Transverse colon (tissue), 4 donors: ENCODE results near the gene HBG2. TPM values are rescaled to one million over a fixed set of nuclear protein-coding genes. Genes with fewer than 3 reads are reported as not detected.

Experiments used
- DNase-seq: peaks from one replicate; pipeline ENCODE4 v3.0.0-alpha.2; 2019
- H3K27ac ChIP-seq, 4 donors: fragments of 200-600 bp; sonication (generic); 2 replicates each; pipeline ENCODE4 v1.5.1; 2016 to 2018; ENCODE audit warnings: inconsistent platforms in 4 of 4
- H3K27me3 ChIP-seq: fragments of 200-600 bp; sonication (generic); 2 replicates; pipeline ENCODE4 v1.5.1; 2017; ENCODE audit warnings: inconsistent platforms
- H3K36me3 ChIP-seq, 4 donors: fragments of 200-600 bp; sonication (generic); 2 replicates each; pipeline ENCODE4 v1.5.1; 2017 to 2019; ENCODE audit warnings: inconsistent platforms in 4 of 4
- H3K4me1 ChIP-seq, 4 donors: fragments of 200-600 bp; sonication (generic); 2 replicates each; pipeline ENCODE4 v1.5.1; 2017 to 2020; ENCODE audit warnings: inconsistent platforms in 4 of 4
- H3K4me3 ChIP-seq, 4 donors: fragments of 200-600 bp; sonication (generic); 1 replicate in 1 of 4; 2 replicates in 3 of 4; pipeline versions ENCODE4 v1.5.1 to v1.6.1; 2017 to 2019; ENCODE audit warnings: inconsistent platforms in 4 of 4
- H3K9me3 ChIP-seq, 2 donors: fragments of 200-600 bp; sonication (generic); 2 replicates each; pipeline ENCODE4 v1.5.1; 2017 to 2019; ENCODE audit warnings: inconsistent platforms in 2 of 2
- EP300 ChIP-seq: sonication (generic); formaldehyde crosslinking; IDR thresholded peaks from one replicate; pipeline ENCODE4 v1.6.1; 2017; ENCODE audit warnings: antibody characterized with exemption, low read depth
- POLR2A ChIP-seq: fragments of 450-650 bp; IDR thresholded peaks from one replicate; pipeline ENCODE4 v1.6.1; 2016; ENCODE audit warnings: antibody characterized with exemption, mild to moderate bottlenecking, moderate library complexity
- POLR2AphosphoS5 ChIP-seq, 3 donors: sonication (generic); formaldehyde crosslinking; IDR thresholded peaks; one replicate each; pipeline ENCODE4 v1.6.1; 2016; ENCODE audit warnings: antibody characterized with exemption in 3 of 3
- WGBS, 2 donors: methylation state at CpG; one replicate each; pipeline ENCODE4 v1.1.5; 2018; ENCODE audit warnings: low coverage in 1 of 2; 5-methylcytosine and 5-hydroxymethylcytosine counted together
- in situ Hi-C, 4 donors: fragments of 200-750 bp; cut with MboI; loops; one replicate each; pipeline versions ENCODE4 v1.15.0 to v1.15.1; 2017; ENCODE audit warnings: low sequenced_read_pairs in 3 of 4, low pct_ligation_motif_present in 1 of 4, low pct_unique_long_range_greater_than_20kb in 1 of 4
- intact Hi-C: fragments of 100-400 bp; cut with DNase I; formaldehyde crosslinking; loops from one replicate; pipeline ENCODE4 v1.15.1; 2023; ENCODE audit warnings: low total_unique reads
- total RNA-seq, 4 donors: library from RNA; depleted of rRNA; stranded (reverse); fragments of >200 nt; gene quantifications; one replicate each; pipeline ENCODE4 v1.1.0, GENCODE V29; 2016
- TF ChIP-seq, protein P1 (sequence below), 5 experiments: fragments of 200-600 bp in 3 of 5; fragments of 450-650 bp in 2 of 5; sonication (generic) in 3 of 5; IDR thresholded peaks; 1 replicate in 2 of 5; 2 replicates in 3 of 5; pipeline ENCODE4 v1.5.1; 2016 to 2017; ENCODE audit warnings: antibody characterized with exemption in 5 of 5, inconsistent platforms in 3 of 5, mild to moderate bottlenecking in 2 of 5, moderate library complexity in 1 of 5

HBG2 gene
- total RNA-seq, 4 donors from 2014 or later = not detected

DNA sequence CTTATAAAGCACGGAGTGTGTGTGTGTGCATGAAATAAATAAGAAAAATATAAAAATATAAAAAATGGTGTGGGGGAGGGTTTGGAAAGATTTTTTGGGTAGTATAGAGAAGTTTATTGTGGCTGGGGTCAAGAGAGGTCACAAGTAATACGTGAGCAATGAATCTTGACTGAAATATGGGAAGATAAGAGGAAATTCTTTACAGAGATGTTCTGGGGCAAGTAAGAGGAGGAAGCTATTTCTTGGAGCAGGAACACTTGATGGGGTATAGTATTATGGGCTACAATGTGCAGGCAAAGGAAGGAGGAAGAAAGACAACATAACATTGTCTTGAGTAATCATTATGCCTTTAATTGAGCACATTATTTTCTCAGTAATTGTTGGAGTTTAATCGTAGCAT lies 22.4 kb downstream of the HBG2 start:
- Histone ChIP-seq H3K27me3 (no peaks in the 10 kb centered on the region), H3K4me3 (no peak overlapping the region), H3K4me1 (no peaks in the 10 kb centered on the region), H3K27ac (no peak overlapping the region), H3K36me3 (no peaks in the 10 kb centered on the region), H3K9me3 (no peaks in the 10 kb centered on the region)
- DNase-seq = no peak
- TF ChIP-seq POLR2AphosphoS5 (IDR thresholded peaks at IDR 0.05) = no peak
- TF ChIP-seq EP300 = no peak
- TF ChIP-seq, protein P1, sequence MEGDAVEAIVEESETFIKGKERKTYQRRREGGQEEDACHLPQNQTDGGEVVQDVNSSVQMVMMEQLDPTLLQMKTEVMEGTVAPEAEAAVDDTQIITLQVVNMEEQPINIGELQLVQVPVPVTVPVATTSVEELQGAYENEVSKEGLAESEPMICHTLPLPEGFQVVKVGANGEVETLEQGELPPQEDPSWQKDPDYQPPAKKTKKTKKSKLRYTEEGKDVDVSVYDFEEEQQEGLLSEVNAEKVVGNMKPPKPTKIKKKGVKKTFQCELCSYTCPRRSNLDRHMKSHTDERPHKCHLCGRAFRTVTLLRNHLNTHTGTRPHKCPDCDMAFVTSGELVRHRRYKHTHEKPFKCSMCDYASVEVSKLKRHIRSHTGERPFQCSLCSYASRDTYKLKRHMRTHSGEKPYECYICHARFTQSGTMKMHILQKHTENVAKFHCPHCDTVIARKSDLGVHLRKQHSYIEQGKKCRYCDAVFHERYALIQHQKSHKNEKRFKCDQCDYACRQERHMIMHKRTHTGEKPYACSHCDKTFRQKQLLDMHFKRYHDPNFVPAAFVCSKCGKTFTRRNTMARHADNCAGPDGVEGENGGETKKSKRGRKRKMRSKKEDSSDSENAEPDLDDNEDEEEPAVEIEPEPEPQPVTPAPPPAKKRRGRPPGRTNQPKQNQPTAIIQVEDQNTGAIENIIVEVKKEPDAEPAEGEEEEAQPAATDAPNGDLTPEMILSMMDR (IDR thresholded peaks at IDR 0.05) = no peak
- TF ChIP-seq POLR2A = no peak
- in situ Hi-C loops = no loop called here
- intact Hi-C loops = no loop called here
- WGBS, 2 donors = 60 to 62% methylated on average over 3 of the region's 3 CpGs

DNA sequence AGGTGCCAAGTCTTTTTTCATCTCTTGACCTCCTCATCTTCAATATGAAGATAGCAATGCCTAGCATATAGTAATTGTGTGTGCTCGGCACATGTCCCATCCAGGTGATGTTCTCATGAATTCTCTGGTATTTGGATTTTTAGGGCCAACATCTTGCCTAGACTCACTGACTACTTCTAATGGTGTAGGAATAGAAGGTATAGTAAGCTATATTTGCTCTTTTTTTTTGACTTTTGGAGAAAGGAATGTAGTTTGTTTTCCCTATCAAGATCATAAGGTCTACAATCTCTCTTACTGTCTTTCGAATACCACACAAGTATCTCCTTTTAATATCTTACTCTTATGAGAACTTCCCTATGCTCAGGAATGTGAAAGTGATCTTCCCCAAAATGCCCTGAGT lies 23.5 kb downstream of the HBG2 start:
- TF ChIP-seq, protein P1 (IDR thresholded peaks at IDR 0.05) = no peak
- no peak for TF ChIP-seq POLR2A
- no peak for TF ChIP-seq EP300
- no peak for TF ChIP-seq POLR2AphosphoS5 (IDR thresholded peaks at IDR 0.05)

DNA sequence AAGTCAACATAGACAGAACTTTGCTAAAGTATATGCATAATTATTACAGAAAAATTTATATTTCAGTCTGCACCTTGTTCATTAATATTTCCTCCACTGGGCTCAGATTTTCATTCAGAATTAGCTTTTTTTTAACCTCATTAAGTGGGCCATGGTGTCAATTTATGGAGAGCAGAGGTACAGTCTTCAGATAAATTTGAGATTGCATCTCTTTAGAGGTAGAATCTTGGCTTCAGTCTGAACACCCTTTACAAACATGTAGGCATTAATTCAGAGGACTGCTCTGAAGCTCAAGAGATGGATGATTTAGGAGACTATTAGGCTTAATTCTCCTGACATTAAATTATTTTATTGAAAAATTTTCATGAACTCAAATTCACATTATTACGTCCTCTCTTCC lies 24.3 kb downstream of the HBG2 start:
- Histone ChIP-seq H3K4me3 (no peak overlapping the region), H3K36me3 (no peaks in the 10 kb centered on the region), H3K27ac (no peak overlapping the region), H3K27me3 (no peaks in the 10 kb centered on the region), H3K4me1 (no peaks in the 10 kb centered on the region), H3K9me3 (no peaks in the 10 kb centered on the region)
- intact Hi-C loops (no loop called here), in situ Hi-C loops (no loop called here)
- 79 to 93% methylated on average over 1 of the region's 1 CpG for WGBS, 2 donors
- TF ChIP-seq EP300 (no peak), POLR2A (no peak), POLR2AphosphoS5 (IDR thresholded peaks at IDR 0.05) (no peak)
- TF ChIP-seq, protein P1 (IDR thresholded peaks at IDR 0.05) = no peak
- no peak for DNase-seq

More for the DNA sequence above, 23.5 kb downstream of the HBG2 start:
- WGBS, 2 donors = 92% methylated on average over 2 of the region's 2 CpGs
- Histone ChIP-seq H3K9me3 (no peaks in the 10 kb centered on the region), H3K27me3 (no peaks in the 10 kb centered on the region), H3K27ac (no peak overlapping the region), H3K36me3 (no peaks in the 10 kb centered on the region), H3K4me3 (no peak overlapping the region), H3K4me1 (no peaks in the 10 kb centered on the region)
- in situ Hi-C loops (no loop called here), intact Hi-C loops (no loop called here)
- no peak for DNase-seq

DNA sequence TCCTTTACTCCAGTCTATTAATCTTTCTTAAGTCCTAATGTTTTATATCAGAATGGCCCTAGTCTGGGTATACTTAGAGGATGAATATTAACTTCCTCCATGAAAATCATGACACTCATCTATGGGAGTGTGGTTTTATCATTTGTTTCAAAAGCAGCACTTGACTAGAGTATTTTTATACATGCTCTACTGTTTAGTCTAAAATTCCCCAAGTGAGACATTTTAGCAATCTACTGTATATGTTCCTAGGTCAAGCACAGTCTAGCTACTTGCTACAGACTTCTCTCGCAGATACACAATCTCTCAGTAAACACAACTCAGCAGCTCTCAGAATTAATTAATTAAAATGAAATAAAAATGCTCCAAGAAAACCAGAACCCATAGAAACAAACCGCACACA lies 24.8 kb downstream of the HBG2 start:
- TF ChIP-seq EP300 = no peak
- TF ChIP-seq POLR2A = no peak
- TF ChIP-seq POLR2AphosphoS5 (IDR thresholded peaks at IDR 0.05) = no peak
- TF ChIP-seq, protein P1 (IDR thresholded peaks at IDR 0.05) = no peak
- H3K4me1 ChIP-seq = no peaks in the 10 kb centered on the region
- intact Hi-C loops = no loop called here
- WGBS, 2 donors = 64 to 80% methylated on average over 2 of the region's 2 CpGs
- in situ Hi-C loops = no loop called here
- DNase-seq = no peak
- H3K27ac ChIP-seq = no peak overlapping the region
- no peaks in the 10 kb centered on the region for H3K36me3 ChIP-seq
- no peak overlapping the region for H3K4me3 ChIP-seq
- no peaks in the 10 kb centered on the region for H3K9me3 ChIP-seq
- H3K27me3 ChIP-seq = no peaks in the 10 kb centered on the region
